ENCODE data around the gene MAML3.

The MAML3 gene

GRCh38 chr4:139922406-139923024 is 231.5 kb downstream of the MAML3 start:
- no peak overlapping the region for H3K4me2 ChIP-seq (ENCODE audit: low read length)

DNA sequence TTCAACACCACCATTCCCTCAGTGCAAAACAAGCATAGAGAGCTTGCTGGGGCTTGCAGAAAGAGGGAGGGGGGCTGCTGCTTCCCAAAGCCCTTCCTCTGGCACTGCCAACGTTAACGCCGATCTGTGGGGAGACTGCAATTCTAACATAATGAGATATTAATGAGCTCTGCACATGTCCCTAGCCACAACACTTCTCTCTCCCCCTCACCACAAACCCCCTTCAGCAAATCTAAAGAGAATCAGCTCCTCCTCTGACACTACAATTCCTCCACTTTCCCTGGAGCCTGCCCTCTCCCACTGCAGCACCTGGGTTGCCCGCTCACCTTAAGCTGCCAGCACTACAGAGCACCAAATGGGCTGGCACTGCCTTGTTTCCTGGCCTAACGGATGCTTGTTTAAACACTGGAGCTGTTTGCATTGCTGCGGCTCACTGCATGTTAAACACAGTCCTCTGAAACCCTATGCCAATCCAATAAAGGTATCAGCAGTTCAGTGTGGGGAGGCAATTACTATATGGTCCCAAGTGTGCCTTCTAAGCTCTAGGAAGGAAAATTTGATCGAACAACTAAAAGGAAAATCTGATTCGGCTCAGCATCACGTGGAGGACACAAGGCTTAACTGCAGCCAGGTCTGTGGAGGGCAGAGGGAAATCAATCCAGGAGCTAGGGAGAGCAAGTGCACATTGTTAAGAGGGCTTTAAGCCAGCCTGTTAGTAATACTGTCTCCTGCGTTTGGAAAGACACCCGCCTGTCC is 232.4 kb downstream of the MAML3 start:
- Histone ChIP-seq H4K20me1 (ENCODE audit: insufficient read depth, low read length) (no peaks in the 10 kb centered on the region), H3K36me3 (ENCODE audit: insufficient read depth, low read length) (no peaks in the 10 kb centered on the region)

More at GRCh38 chr4:139922406-139923024, 231.5 kb downstream of the MAML3 start:
- Histone ChIP-seq H3K4me3 (ENCODE audit: low read depth, low read length, poor library complexity, severe bottlenecking) (no peak overlapping the region), H3K9me3 (ENCODE audit: low read length) (no peaks in the 10 kb centered on the region), H3K36me3 (ENCODE audit: insufficient read depth, low read length) (no peaks in the 10 kb centered on the region), H3K27me3 (ENCODE audit: insufficient read depth, low read length) (no peaks in the 10 kb centered on the region), H3F3A (ENCODE audit: insufficient read depth, low read length) (no peaks in the 10 kb centered on the region), H2AFZ (ENCODE audit: low read length) (no peak overlapping the region), H3K4me1 (ENCODE audit: insufficient read depth, low read length, severe bottlenecking) (no peaks in the 10 kb centered on the region), H3K79me2 (ENCODE audit: insufficient read depth, low read length) (no peaks in the 10 kb centered on the region), H3K9me2 (ENCODE audit: low read depth, low read length) (no peaks in the 10 kb centered on the region), H4K20me1 (ENCODE audit: insufficient read depth, low read length) (no peaks in the 10 kb centered on the region), H3K27ac (ENCODE audit: low read depth, low read length, poor library complexity, severe bottlenecking) (no peak overlapping the region), H3K9ac (ENCODE audit: low read length) (no peak overlapping the region)
- TF ChIP-seq, protein P1, sequence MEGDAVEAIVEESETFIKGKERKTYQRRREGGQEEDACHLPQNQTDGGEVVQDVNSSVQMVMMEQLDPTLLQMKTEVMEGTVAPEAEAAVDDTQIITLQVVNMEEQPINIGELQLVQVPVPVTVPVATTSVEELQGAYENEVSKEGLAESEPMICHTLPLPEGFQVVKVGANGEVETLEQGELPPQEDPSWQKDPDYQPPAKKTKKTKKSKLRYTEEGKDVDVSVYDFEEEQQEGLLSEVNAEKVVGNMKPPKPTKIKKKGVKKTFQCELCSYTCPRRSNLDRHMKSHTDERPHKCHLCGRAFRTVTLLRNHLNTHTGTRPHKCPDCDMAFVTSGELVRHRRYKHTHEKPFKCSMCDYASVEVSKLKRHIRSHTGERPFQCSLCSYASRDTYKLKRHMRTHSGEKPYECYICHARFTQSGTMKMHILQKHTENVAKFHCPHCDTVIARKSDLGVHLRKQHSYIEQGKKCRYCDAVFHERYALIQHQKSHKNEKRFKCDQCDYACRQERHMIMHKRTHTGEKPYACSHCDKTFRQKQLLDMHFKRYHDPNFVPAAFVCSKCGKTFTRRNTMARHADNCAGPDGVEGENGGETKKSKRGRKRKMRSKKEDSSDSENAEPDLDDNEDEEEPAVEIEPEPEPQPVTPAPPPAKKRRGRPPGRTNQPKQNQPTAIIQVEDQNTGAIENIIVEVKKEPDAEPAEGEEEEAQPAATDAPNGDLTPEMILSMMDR (IDR thresholded peaks at IDR 0.05; ENCODE audit: low read length): no peak
- no peak for TF ChIP-seq EZH2 (IDR thresholded peaks at IDR 0.05; ENCODE audit: borderline replicate concordance, low read length)

GRCh38 chr4:139920486-139921002 is 233.4 kb downstream of the MAML3 start:
- no peak overlapping the region for H3K27ac ChIP-seq (ENCODE audit: low read depth, low read length, poor library complexity, severe bottlenecking)
- H2AFZ ChIP-seq (ENCODE audit: low read length): no peak overlapping the region
- no peaks in the 10 kb centered on the region for H3K79me2 ChIP-seq (ENCODE audit: insufficient read depth, low read length)
- H3K9me3 ChIP-seq (ENCODE audit: low read length): no peaks in the 10 kb centered on the region
- no peak overlapping the region for H3K9ac ChIP-seq (ENCODE audit: low read length)
- H3K27me3 ChIP-seq (ENCODE audit: insufficient read depth, low read length): no peaks in the 10 kb centered on the region
- no peaks in the 10 kb centered on the region for H4K20me1 ChIP-seq (ENCODE audit: insufficient read depth, low read length)
- H3F3A ChIP-seq (ENCODE audit: insufficient read depth, low read length): no peaks in the 10 kb centered on the region
- TF ChIP-seq, protein P1 (IDR thresholded peaks at IDR 0.05; ENCODE audit: low read length): no peak
- no peak for TF ChIP-seq EZH2 (IDR thresholded peaks at IDR 0.05; ENCODE audit: borderline replicate concordance, low read length)
- H3K4me1 ChIP-seq (ENCODE audit: insufficient read depth, low read length, severe bottlenecking): no peaks in the 10 kb centered on the region
- no peaks in the 10 kb centered on the region for H3K9me2 ChIP-seq (ENCODE audit: low read depth, low read length)
- H3K36me3 ChIP-seq (ENCODE audit: insufficient read depth, low read length): no peaks in the 10 kb centered on the region
- no peak overlapping the region for H3K4me2 ChIP-seq (ENCODE audit: low read length)
- no peak overlapping the region for H3K4me3 ChIP-seq (ENCODE audit: low read depth, low read length, poor library complexity, severe bottlenecking)

More for the DNA sequence above, 232.4 kb downstream of the MAML3 start:
- Histone ChIP-seq H3K4me3 (ENCODE audit: low read depth, low read length, poor library complexity, severe bottlenecking) (no peak overlapping the region), H3K9me2 (ENCODE audit: low read depth, low read length) (no peaks in the 10 kb centered on the region), H3K4me2 (ENCODE audit: low read length) (no peak overlapping the region), H3K27me3 (ENCODE audit: insufficient read depth, low read length) (no peaks in the 10 kb centered on the region), H3K27ac (ENCODE audit: low read depth, low read length, poor library complexity, severe bottlenecking) (no peak overlapping the region), H3K79me2 (ENCODE audit: insufficient read depth, low read length) (no peaks in the 10 kb centered on the region), H3K9ac (ENCODE audit: low read length) (no peak overlapping the region), H3F3A (ENCODE audit: insufficient read depth, low read length) (no peaks in the 10 kb centered on the region), H2AFZ (ENCODE audit: low read length) (no peak overlapping the region), H3K4me1 (ENCODE audit: insufficient read depth, low read length, severe bottlenecking) (no peaks in the 10 kb centered on the region), H3K9me3 (ENCODE audit: low read length) (no peaks in the 10 kb centered on the region)
- TF ChIP-seq, protein P1 (IDR thresholded peaks at IDR 0.05; ENCODE audit: low read length): no peak
- TF ChIP-seq EZH2 (IDR thresholded peaks at IDR 0.05; ENCODE audit: borderline replicate concordance, low read length): no peak
